GM23248 (cell line): ENCODE data around the gene LRRC51.

Experiments
- EZH2 ChIP-seq: fragments of 200-600 bp; sonication (generic); IDR thresholded peaks from 2 replicates; pipeline ENCODE4 v1.6.1; 2018; ENCODE audit warnings: antibody characterized with exemption, mild to moderate bottlenecking; ENCODE audit not compliant: insufficient read depth, poor library complexity, severe bottlenecking
- EZH2phosphoT487 ChIP-seq: fragments of 200-600 bp; sonication (generic); IDR thresholded peaks from 2 replicates; pipeline ENCODE4 v1.6.1; 2018; ENCODE audit warnings: antibody characterized with exemption, moderate library complexity, mild to moderate bottlenecking, low read depth; ENCODE audit not compliant: insufficient read depth

- TF ChIP-seq EZH2phosphoT487 (no peak), EZH2 (no peak)
Observed at GRCh38 chr11:72100009-72100408, 19.4 kb downstream of the LRRC51 start.
